HL-60 (cell line): ENCODE data around the gene NUFIP2.

ENCODE experiments used
- CTCF ChIP-seq: IDR thresholded peaks from one replicate; pipeline ENCODE4 v1.5.1; 2011; ENCODE audit warnings: low read length, control low read depth, inconsistent platforms; ENCODE audit not compliant: insufficient read depth
- GABPA ChIP-seq: IDR thresholded peaks from 2 replicates; pipeline ENCODE4 v1.6.1; 2012; ENCODE audit warnings: low read depth
- POLR2AphosphoS5 ChIP-seq: IDR thresholded peaks from 2 replicates; pipeline ENCODE4 v1.6.1; 2012; ENCODE audit warnings: low read depth
- SPI1 ChIP-seq: IDR thresholded peaks from 2 replicates; pipeline ENCODE4 v1.6.1; 2012; ENCODE audit warnings: low read depth, mild to moderate bottlenecking, borderline replicate concordance
- TF ChIP-seq, protein P1 (sequence below): IDR thresholded peaks from 2 replicates; pipeline ENCODE4 v1.6.1; 2012; ENCODE audit warnings: low read depth; ENCODE audit not compliant: insufficient replicate concordance

GRCh38 chr17:29242051-29242450 lies 51.9 kb downstream of the NUFIP2 start:
- TF ChIP-seq POLR2AphosphoS5 (no peak), CTCF (no peak), SPI1 (no peak), GABPA (no peak)
- TF ChIP-seq, protein P1, sequence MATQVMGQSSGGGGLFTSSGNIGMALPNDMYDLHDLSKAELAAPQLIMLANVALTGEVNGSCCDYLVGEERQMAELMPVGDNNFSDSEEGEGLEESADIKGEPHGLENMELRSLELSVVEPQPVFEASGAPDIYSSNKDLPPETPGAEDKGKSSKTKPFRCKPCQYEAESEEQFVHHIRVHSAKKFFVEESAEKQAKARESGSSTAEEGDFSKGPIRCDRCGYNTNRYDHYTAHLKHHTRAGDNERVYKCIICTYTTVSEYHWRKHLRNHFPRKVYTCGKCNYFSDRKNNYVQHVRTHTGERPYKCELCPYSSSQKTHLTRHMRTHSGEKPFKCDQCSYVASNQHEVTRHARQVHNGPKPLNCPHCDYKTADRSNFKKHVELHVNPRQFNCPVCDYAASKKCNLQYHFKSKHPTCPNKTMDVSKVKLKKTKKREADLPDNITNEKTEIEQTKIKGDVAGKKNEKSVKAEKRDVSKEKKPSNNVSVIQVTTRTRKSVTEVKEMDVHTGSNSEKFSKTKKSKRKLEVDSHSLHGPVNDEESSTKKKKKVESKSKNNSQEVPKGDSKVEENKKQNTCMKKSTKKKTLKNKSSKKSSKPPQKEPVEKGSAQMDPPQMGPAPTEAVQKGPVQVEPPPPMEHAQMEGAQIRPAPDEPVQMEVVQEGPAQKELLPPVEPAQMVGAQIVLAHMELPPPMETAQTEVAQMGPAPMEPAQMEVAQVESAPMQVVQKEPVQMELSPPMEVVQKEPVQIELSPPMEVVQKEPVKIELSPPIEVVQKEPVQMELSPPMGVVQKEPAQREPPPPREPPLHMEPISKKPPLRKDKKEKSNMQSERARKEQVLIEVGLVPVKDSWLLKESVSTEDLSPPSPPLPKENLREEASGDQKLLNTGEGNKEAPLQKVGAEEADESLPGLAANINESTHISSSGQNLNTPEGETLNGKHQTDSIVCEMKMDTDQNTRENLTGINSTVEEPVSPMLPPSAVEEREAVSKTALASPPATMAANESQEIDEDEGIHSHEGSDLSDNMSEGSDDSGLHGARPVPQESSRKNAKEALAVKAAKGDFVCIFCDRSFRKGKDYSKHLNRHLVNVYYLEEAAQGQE, result no peak
